OCI-LY1 (cell line): ENCODE results near the gene FARP1.

Source experiments
- H2AFZ ChIP-seq: fragments of 200-600 bp; sonication (generic), shearing (Covaris generic); 2 replicates; pipeline ENCODE4 v1.6.0; 2014; ENCODE audit warnings: antibody characterized with exemption, mild to moderate bottlenecking, low read length
- H3F3A ChIP-seq: fragments of 200-600 bp; sonication (generic), shearing (Covaris generic); 2 replicates; pipeline ENCODE4 v1.6.0; 2014; ENCODE audit warnings: mild to moderate bottlenecking, antibody characterized with exemption, low read length, moderate library complexity; ENCODE audit not compliant: insufficient read depth
- H3K27ac ChIP-seq: fragments of 200-600 bp; sonication (generic); 2 replicates; pipeline ENCODE4 v1.5.1; 2014; ENCODE audit warnings: low read length, mixed run types, mild to moderate bottlenecking, low read depth; ENCODE audit not compliant: poor library complexity, severe bottlenecking
- H3K27me3 ChIP-seq: fragments of 200-600 bp; sonication (generic); 2 replicates; pipeline ENCODE4 v1.6.0; 2014; ENCODE audit warnings: antibody characterized with exemption, mild to moderate bottlenecking, low read length, moderate library complexity; ENCODE audit not compliant: insufficient read depth
- H3K36me3 ChIP-seq: fragments of 200-600 bp; sonication (generic); 2 replicates; pipeline ENCODE4 v1.6.1; 2014; ENCODE audit warnings: mild to moderate bottlenecking, antibody characterized with exemption, low read length, moderate library complexity, mixed read lengths; ENCODE audit not compliant: insufficient read depth
- H3K4me1 ChIP-seq: fragments of 200-600 bp; sonication (generic); 2 replicates; pipeline ENCODE4 v1.5.1; 2014; ENCODE audit warnings: mild to moderate bottlenecking, low read length, moderate library complexity; ENCODE audit not compliant: insufficient read depth, severe bottlenecking
- H3K4me2 ChIP-seq: fragments of 200-600 bp; sonication (generic), shearing (Covaris generic); 2 replicates; pipeline ENCODE4 v1.6.1; 2014; ENCODE audit warnings: low read length
- H3K4me3 ChIP-seq: fragments of 200-600 bp; sonication (generic); 2 replicates; pipeline ENCODE4 v1.5.1; 2014; ENCODE audit warnings: low read length, low read depth, mild to moderate bottlenecking, mixed read lengths; ENCODE audit not compliant: poor library complexity, severe bottlenecking
- H3K79me2 ChIP-seq: fragments of 200-600 bp; shearing (Covaris generic); 2 replicates; pipeline ENCODE4 v1.6.1; 2016; ENCODE audit warnings: mixed run types, low read length, mixed read lengths; ENCODE audit not compliant: insufficient read depth
- H3K9ac ChIP-seq: fragments of 200-600 bp; sonication (generic), shearing (Covaris generic); 2 replicates; pipeline ENCODE4 v1.6.1; 2014; ENCODE audit warnings: mild to moderate bottlenecking, low read length, mixed read lengths
- H3K9me2 ChIP-seq: fragments of 200-600 bp; sonication (generic), shearing (Covaris generic); 2 replicates; pipeline ENCODE4 v1.6.1; 2014; ENCODE audit warnings: low read depth, mild to moderate bottlenecking, low read length, mixed read lengths
- H3K9me3 ChIP-seq: fragments of 200-600 bp; shearing (Covaris generic); 2 replicates; pipeline ENCODE4 v1.6.1; 2014; ENCODE audit warnings: low read length, mixed read lengths
- H4K20me1 ChIP-seq: fragments of 200-600 bp; sonication (generic), shearing (Covaris generic); 2 replicates; pipeline ENCODE4 v1.6.0; 2016; ENCODE audit warnings: mild to moderate bottlenecking, low read length; ENCODE audit not compliant: insufficient read depth
- CTCF ChIP-seq: fragments of 200-600 bp; sonication (generic), shearing (Covaris generic); IDR thresholded peaks from 2 replicates; pipeline ENCODE4 v1.5.1; 2017; ENCODE audit warnings: mild to moderate bottlenecking, antibody characterized with exemption, low read length, moderate library complexity, mixed read lengths
- EZH2 ChIP-seq: fragments of 200-600 bp; sonication (generic), shearing (Covaris generic); IDR thresholded peaks from 2 replicates; pipeline ENCODE4 v1.8.0; 2017; ENCODE audit warnings: borderline replicate concordance, mixed run types, mild to moderate bottlenecking, antibody characterized with exemption, low read length, moderate library complexity, mixed read lengths

FARP1 gene

GRCh38 chr13:98173431-98174152, 30.7 kb downstream of the FARP1 start:
- H3K79me2 ChIP-seq = no peaks in the 10 kb centered on the region
- H2AFZ ChIP-seq = no peak overlapping the region
- H4K20me1 ChIP-seq = no peaks in the 10 kb centered on the region
- no peak overlapping the region for H3K27ac ChIP-seq
- H3K36me3 ChIP-seq = no peaks in the 10 kb centered on the region
- no peaks in the 10 kb centered on the region for H3K4me1 ChIP-seq
- H3K9ac ChIP-seq = no peak overlapping the region
- TF ChIP-seq EZH2 (no peak), CTCF (no peak)
- no peaks in the 10 kb centered on the region for H3K9me3 ChIP-seq
- H3K9me2 ChIP-seq = no peaks in the 10 kb centered on the region
- H3K4me2 ChIP-seq = no peak overlapping the region
- H3F3A ChIP-seq = no peaks in the 10 kb centered on the region
- no peaks in the 10 kb centered on the region for H3K27me3 ChIP-seq
- H3K4me3 ChIP-seq = no peak overlapping the region

GRCh38 chr13:98174307-98174706, 31.4 kb downstream of the FARP1 start:
- Histone ChIP-seq H3F3A (no peaks in the 10 kb centered on the region), H3K36me3 (no peaks in the 10 kb centered on the region), H3K4me1 (no peaks in the 10 kb centered on the region), H3K79me2 (no peaks in the 10 kb centered on the region), H3K9ac (no peak overlapping the region), H2AFZ (no peak overlapping the region), H3K9me3 (no peaks in the 10 kb centered on the region), H3K27ac (no peak overlapping the region), H3K9me2 (no peaks in the 10 kb centered on the region), H3K4me3 (no peak overlapping the region), H3K27me3 (no peaks in the 10 kb centered on the region), H3K4me2 (no peak overlapping the region), H4K20me1 (no peaks in the 10 kb centered on the region)
- TF ChIP-seq EZH2 = no peak
- TF ChIP-seq CTCF = no peak

- Histone ChIP-seq H3K4me1 (no peaks in the 10 kb centered on the region), H3K79me2 (no peaks in the 10 kb centered on the region), H2AFZ (no peak overlapping the region), H3K36me3 (no peaks in the 10 kb centered on the region), H3K4me2 (no peak overlapping the region), H3K9me3 (no peaks in the 10 kb centered on the region), H3K9me2 (no peaks in the 10 kb centered on the region), H3K4me3 (no peak overlapping the region), H4K20me1 (no peaks in the 10 kb centered on the region), H3K27me3 (no peaks in the 10 kb centered on the region), H3K27ac (no peak overlapping the region), H3K9ac (no peak overlapping the region), H3F3A (no peaks in the 10 kb centered on the region)
- TF ChIP-seq EZH2 = no peak
- TF ChIP-seq CTCF = no peak
These were observed 32.1 kb downstream of the FARP1 start for GRCh38 chr13:98175043-98175442.
